Endothelial cell of umbilical vein (primary cell): ENCODE results near the gene DUSP14.
"Not testable (repeated sequence)": the region's sequence is repeated elsewhere in the genome, so short reads cannot be mapped to it uniquely, and the experiment has no call there.

ENCODE experiments used
- FOS ChIP-seq: IDR thresholded peaks from 2 replicates; pipeline ENCODE4 v1.6.1; 2011; ENCODE audit warnings: mild to moderate bottlenecking, low read length, moderate library complexity, borderline replicate concordance; ENCODE audit not compliant: insufficient read depth
- GATA2 ChIP-seq: IDR thresholded peaks from 2 replicates; pipeline ENCODE4 v1.7.0; 2011; ENCODE audit warnings: low read depth, mild to moderate bottlenecking, moderate library complexity, mixed read lengths, low read length; ENCODE audit not compliant: insufficient read length, insufficient read depth
- POLR2A ChIP-seq: IDR thresholded peaks from 2 replicates; pipeline ENCODE4 v1.6.1; 2012; ENCODE audit warnings: low read depth, mild to moderate bottlenecking, control low read depth, low read length
- POLR2AphosphoS5 ChIP-seq: IDR thresholded peaks from 2 replicates; pipeline ENCODE4 v1.6.1; 2012; ENCODE audit warnings: low read depth, mild to moderate bottlenecking, control low read depth, low read length, moderate library complexity; ENCODE audit not compliant: insufficient read depth
- TF ChIP-seq, protein P1 (sequence below), 2 donors: IDR thresholded peaks; 1 replicate in 1 of 2; 2 replicates in 1 of 2; pipeline ENCODE4 v1.5.1; 2011; ENCODE audit warnings: low read length in 2 of 2, mild to moderate bottlenecking in 2 of 2, moderate library complexity in 2 of 2, control low read depth in 1 of 2, inconsistent platforms in 1 of 2, low read depth in 1 of 2; ENCODE audit not compliant: insufficient read depth in 1 of 2; ENCODE audit errors: extremely low read depth in 1 of 2

DNA sequence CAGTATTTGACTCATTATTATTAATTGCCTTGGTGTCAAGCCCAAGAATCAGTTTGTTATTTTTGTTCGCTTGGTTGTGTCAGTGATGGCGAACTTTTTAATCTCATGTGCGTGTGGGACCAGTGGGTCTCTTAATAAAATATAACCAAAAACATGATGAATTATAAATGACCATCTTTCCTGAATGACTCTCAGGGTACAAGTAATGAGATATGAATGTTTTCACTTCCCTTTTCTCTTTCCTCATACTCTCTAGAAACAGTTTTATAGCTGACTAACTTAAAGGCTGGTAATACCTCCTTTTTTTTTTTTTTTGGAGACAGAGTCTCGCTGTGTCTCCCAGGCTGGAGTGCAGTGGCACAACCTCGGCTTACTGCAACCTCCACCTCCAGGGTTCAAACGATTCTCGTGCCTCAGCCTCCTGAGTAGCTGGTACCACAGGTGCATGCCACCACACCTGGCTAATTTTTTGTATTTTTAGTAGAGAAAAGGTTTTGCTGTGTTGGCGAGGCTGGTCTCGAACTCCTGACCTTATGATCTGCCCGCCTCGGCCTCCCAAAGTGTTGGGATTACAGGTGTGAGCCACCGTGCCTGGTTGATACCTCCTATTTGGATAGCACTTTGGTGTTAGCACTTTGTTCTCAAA is 48.2 kb upstream of the DUSP14 start:
- TF ChIP-seq, protein P1, sequence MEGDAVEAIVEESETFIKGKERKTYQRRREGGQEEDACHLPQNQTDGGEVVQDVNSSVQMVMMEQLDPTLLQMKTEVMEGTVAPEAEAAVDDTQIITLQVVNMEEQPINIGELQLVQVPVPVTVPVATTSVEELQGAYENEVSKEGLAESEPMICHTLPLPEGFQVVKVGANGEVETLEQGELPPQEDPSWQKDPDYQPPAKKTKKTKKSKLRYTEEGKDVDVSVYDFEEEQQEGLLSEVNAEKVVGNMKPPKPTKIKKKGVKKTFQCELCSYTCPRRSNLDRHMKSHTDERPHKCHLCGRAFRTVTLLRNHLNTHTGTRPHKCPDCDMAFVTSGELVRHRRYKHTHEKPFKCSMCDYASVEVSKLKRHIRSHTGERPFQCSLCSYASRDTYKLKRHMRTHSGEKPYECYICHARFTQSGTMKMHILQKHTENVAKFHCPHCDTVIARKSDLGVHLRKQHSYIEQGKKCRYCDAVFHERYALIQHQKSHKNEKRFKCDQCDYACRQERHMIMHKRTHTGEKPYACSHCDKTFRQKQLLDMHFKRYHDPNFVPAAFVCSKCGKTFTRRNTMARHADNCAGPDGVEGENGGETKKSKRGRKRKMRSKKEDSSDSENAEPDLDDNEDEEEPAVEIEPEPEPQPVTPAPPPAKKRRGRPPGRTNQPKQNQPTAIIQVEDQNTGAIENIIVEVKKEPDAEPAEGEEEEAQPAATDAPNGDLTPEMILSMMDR (IDR thresholded peaks at IDR 0.05; ENCODE audit: extremely low read depth in 1 of 2, insufficient read depth in 1 of 2, low read depth in 1 of 2, low read length in 2 of 2) = not testable (repeated sequence)
- TF ChIP-seq GATA2, POLR2AphosphoS5, POLR2A: not testable (repeated sequence)
- peak; percentile 39 for TF ChIP-seq FOS
